Neural progenitor cell (in vitro differentiated cells): ENCODE results near the gene COX10. TPM values are rescaled to one million over a fixed set of nuclear protein-coding genes. Genes with fewer than 3 reads are reported as not detected.

Experiments
- DNase-seq: peaks from one replicate; pipeline ENCODE4 v3.0.0-alpha.2; 2016; ENCODE audit warnings: low spot score
- H2AFZ ChIP-seq: fragments of 200-600 bp; sonication (generic); replicated peaks from 2 replicates; pipeline ENCODE4 v1.6.1; 2016; ENCODE audit warnings: antibody characterized with exemption
- H3F3A ChIP-seq: fragments of 200-600 bp; sonication (generic); 2 replicates; pipeline ENCODE4 v1.6.1; 2016; ENCODE audit warnings: antibody characterized with exemption, low read depth
- H3K27ac ChIP-seq: fragments of 200-600 bp; sonication (generic); 2 replicates; pipeline ENCODE4 v1.5.1; 2016; ENCODE audit warnings: mild to moderate bottlenecking
- H3K27me3 ChIP-seq: fragments of 200-600 bp; sonication (generic); 2 replicates; pipeline ENCODE4 v1.6.1; 2016; ENCODE audit warnings: mild to moderate bottlenecking, moderate library complexity
- H3K36me3 ChIP-seq: fragments of 200-600 bp; sonication (generic); 2 replicates; pipeline ENCODE4 v1.5.1; 2016
- H3K4me1 ChIP-seq: fragments of 200-600 bp; sonication (generic); 2 replicates; pipeline ENCODE4 v1.6.1; 2016; ENCODE audit warnings: mixed run types
- H3K4me2 ChIP-seq: fragments of 200-600 bp; sonication (generic); 2 replicates; pipeline ENCODE4 v1.6.1; 2016
- H3K4me3 ChIP-seq: fragments of 200-600 bp; sonication (generic); 2 replicates; pipeline ENCODE4 v1.5.1; 2016
- H3K79me2 ChIP-seq: fragments of 200-600 bp; sonication (generic); 2 replicates; pipeline ENCODE4 v1.6.1; 2016; ENCODE audit warnings: low read depth
- H3K9ac ChIP-seq: fragments of 200-600 bp; sonication (generic); 2 replicates; pipeline ENCODE4 v1.6.1; 2016
- H3K9me3 ChIP-seq: fragments of 200-600 bp; sonication (generic); 2 replicates; pipeline ENCODE4 v1.5.1; 2016; ENCODE audit warnings: low read depth
- H4K20me1 ChIP-seq: fragments of 200-600 bp; sonication (generic); 2 replicates; pipeline ENCODE4 v1.6.1; 2016; ENCODE audit warnings: low read depth
- H3K27ac Mint-ChIP-seq: 3 replicates; pipeline ENCODE4 v1.8.0; 2021; ENCODE audit warnings: mixed read lengths
- H3K27me3 Mint-ChIP-seq: 2 replicates; pipeline ENCODE4 v1.8.0; 2022; ENCODE audit warnings: low read depth, mild to moderate bottlenecking, inconsistent platforms, moderate library complexity, mixed read lengths; ENCODE audit not compliant: insufficient read depth
- H3K36me3 Mint-ChIP-seq: 3 replicates; pipeline ENCODE4 v1.8.0; 2021; ENCODE audit warnings: mixed read lengths
- H3K4me1 Mint-ChIP-seq: 3 replicates; pipeline ENCODE4 v1.8.0; 2021; ENCODE audit warnings: mixed read lengths
- H3K4me3 Mint-ChIP-seq: 3 replicates; pipeline ENCODE4 v1.8.0; 2021; ENCODE audit warnings: mild to moderate bottlenecking, moderate library complexity, mixed read lengths
- H3K9me3 Mint-ChIP-seq: 3 replicates; pipeline ENCODE4 v1.8.0; 2020; ENCODE audit warnings: mixed read lengths
- EZH2 ChIP-seq: fragments of 200-600 bp; sonication (generic); IDR thresholded peaks from 2 replicates; pipeline ENCODE4 v1.6.1; 2017; ENCODE audit warnings: antibody characterized with exemption, mild to moderate bottlenecking, moderate library complexity
- EZH2phosphoT487 ChIP-seq: fragments of 200-600 bp; sonication (generic); IDR thresholded peaks from 2 replicates; pipeline ENCODE4 v1.6.1; 2017; ENCODE audit warnings: antibody characterized with exemption
- total RNA-seq: library from RNA; depleted of rRNA; stranded (reverse); fragments of >200 nt; gene quantifications from 2 replicates; pipeline ENCODE4 v1.2.3, GENCODE V29; 2015; ENCODE audit warnings: low replicate concordance
- TF ChIP-seq, protein P1 (sequence below): fragments of 200-600 bp; sonication (generic); IDR thresholded peaks from 2 replicates; pipeline ENCODE4 v1.5.1; 2017; ENCODE audit warnings: antibody characterized with exemption, mild to moderate bottlenecking

The COX10 gene
- total RNA-seq, 1 donor from 2014 or later: 18.0 TPM

DNA sequence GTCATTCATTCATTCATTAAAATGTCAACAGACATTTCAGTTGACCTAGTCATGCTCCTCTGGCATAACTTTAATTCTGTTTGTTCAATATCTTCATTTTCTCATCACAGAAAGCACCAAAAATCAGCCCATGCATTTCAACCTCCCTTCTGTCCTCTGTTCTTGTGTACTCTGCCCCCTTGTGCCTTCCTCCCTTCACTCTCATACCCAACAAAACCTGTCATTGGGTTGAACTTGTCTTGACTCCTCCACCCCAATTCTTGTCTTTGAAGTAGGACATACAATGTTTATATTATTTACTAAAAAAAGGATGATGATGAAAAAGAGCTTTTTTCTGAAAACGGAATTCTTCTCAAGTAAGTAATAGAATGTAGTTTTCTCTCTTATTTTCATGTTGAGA, 43.8 kb downstream of the COX10 start:
- Mint-ChIP-seq H3K9me3 (peaks cover 4% of the 10 kb centered on the region), H3K4me1 (peaks cover 2% of the 10 kb centered on the region), H3K4me3 (no peak overlapping the region), H3K27ac (no peak overlapping the region), H3K27me3 (peaks cover 2% of the 10 kb centered on the region), H3K36me3 (peaks cover 3% of the 10 kb centered on the region)
- Histone ChIP-seq H4K20me1 (peaks cover 4% of the 10 kb centered on the region), H3K36me3 (no peaks in the 10 kb centered on the region), H3F3A (no peaks in the 10 kb centered on the region), H3K27ac (no peak overlapping the region), H3K9ac (no peak overlapping the region), H3K79me2 (peaks cover 9% of the 10 kb centered on the region), H3K4me2 (no peak overlapping the region), H3K9me3 (no peaks in the 10 kb centered on the region), H3K4me1 (peaks cover 7% of the 10 kb centered on the region), H3K4me3 (no peak overlapping the region), H2AFZ (no peak overlapping the region), H3K27me3 (no peaks in the 10 kb centered on the region)
- no peak for DNase-seq
- no peak for TF ChIP-seq EZH2phosphoT487
- TF ChIP-seq, protein P1, sequence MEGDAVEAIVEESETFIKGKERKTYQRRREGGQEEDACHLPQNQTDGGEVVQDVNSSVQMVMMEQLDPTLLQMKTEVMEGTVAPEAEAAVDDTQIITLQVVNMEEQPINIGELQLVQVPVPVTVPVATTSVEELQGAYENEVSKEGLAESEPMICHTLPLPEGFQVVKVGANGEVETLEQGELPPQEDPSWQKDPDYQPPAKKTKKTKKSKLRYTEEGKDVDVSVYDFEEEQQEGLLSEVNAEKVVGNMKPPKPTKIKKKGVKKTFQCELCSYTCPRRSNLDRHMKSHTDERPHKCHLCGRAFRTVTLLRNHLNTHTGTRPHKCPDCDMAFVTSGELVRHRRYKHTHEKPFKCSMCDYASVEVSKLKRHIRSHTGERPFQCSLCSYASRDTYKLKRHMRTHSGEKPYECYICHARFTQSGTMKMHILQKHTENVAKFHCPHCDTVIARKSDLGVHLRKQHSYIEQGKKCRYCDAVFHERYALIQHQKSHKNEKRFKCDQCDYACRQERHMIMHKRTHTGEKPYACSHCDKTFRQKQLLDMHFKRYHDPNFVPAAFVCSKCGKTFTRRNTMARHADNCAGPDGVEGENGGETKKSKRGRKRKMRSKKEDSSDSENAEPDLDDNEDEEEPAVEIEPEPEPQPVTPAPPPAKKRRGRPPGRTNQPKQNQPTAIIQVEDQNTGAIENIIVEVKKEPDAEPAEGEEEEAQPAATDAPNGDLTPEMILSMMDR: peak; percentile 24

DNA sequence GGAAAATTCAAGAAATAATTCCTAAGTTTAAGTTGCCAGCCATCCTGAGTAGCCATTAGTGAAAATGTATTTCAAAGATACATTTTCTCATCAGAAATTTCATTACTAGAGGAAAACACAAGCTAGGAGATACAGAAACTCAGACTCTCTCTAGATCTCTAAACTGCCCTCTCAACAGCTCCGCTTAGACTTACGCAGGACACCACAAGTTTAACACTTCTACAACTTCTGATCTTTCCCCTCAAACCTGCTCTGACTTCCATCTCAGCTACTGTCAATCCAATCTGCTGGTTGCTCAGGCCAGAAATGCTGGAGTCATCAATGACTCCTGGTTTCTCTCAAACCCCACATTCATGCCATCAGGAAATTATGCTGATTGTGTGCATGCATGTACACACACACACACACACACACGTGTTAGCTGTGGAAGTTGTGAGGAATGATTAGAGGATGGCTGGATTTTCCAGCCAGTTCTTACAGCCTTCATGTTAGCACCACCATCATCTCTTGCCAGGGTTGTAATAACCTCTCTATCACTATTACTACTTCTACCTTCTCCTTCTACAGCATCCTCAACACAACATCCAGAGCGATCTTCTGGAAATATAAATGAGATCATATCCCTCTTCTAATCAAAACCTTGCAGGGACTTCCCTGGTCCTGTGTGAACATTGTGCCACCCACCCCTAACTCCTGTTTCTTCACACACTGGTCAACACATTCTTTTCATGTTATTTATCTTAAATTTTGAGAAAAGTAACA, 47.1 kb downstream of the COX10 start:
- Histone ChIP-seq H3K27ac (no peak overlapping the region), H3K4me2 (no peak overlapping the region), H3K9me3 (no peaks in the 10 kb centered on the region), H3K36me3 (no peaks in the 10 kb centered on the region), H3K27me3 (no peaks in the 10 kb centered on the region), H2AFZ (no peak overlapping the region), H3K4me3 (no peak overlapping the region), H3K79me2 (peaks cover 9% of the 10 kb centered on the region), H3K4me1 (no peaks in the 10 kb centered on the region), H3K9ac (no peak overlapping the region), H3F3A (no peaks in the 10 kb centered on the region), H4K20me1 (no peaks in the 10 kb centered on the region)
- H3K36me3 Mint-ChIP-seq: peaks cover 3% of the 10 kb centered on the region
- no peak overlapping the region for H3K4me3 Mint-ChIP-seq
- H3K9me3 Mint-ChIP-seq: peaks cover 4% of the 10 kb centered on the region
- H3K27me3 Mint-ChIP-seq: peaks cover 2% of the 10 kb centered on the region
- no peak for DNase-seq
- H3K27ac Mint-ChIP-seq: no peak overlapping the region
- TF ChIP-seq EZH2phosphoT487: no peak
- TF ChIP-seq, protein P1: no peak
- peaks cover 12% of the 10 kb centered on the region for H3K4me1 Mint-ChIP-seq

DNA sequence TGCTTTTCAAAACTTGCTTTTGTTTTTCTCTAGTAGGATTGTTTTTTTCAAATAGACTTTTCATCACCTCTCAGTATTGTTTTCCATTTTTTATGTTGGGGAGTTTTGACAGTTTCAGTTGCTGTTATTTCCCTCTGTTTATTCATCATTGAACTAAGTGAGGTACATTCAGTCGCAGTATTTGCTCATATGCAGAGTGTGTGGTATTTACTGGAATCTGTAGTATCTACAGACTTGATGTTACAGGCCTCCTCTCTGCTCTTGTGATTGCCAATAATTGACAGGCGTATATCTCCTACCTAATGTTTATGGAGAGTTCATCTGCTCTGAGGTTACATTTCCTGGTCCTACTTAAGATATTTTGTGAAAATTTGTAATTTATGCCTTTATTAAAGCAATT, 49.6 kb downstream of the COX10 start:
- no peak for DNase-seq
- TF ChIP-seq EZH2: no peak
- TF ChIP-seq, protein P1: no peak
- TF ChIP-seq EZH2phosphoT487: no peak
- Histone ChIP-seq H3K9ac (no peak overlapping the region), H3K9me3 (no peaks in the 10 kb centered on the region), H3K27ac (no peak overlapping the region), H3K36me3 (no peaks in the 10 kb centered on the region), H3K4me2 (no peak overlapping the region), H4K20me1 (no peaks in the 10 kb centered on the region), H3K79me2 (peaks cover 9% of the 10 kb centered on the region), H3K27me3 (no peaks in the 10 kb centered on the region), H3K4me3 (no peak overlapping the region), H3F3A (no peaks in the 10 kb centered on the region), H3K4me1 (no peaks in the 10 kb centered on the region), H2AFZ (no peak overlapping the region)
- Mint-ChIP-seq H3K27ac (no peak overlapping the region), H3K27me3 (no peaks in the 10 kb centered on the region), H3K4me1 (peaks cover 12% of the 10 kb centered on the region), H3K36me3 (peaks cover 3% of the 10 kb centered on the region), H3K9me3 (peaks cover 4% of the 10 kb centered on the region), H3K4me3 (no peak overlapping the region)
